G401.6 (cell line): Measurements from ENCODE around the gene UNC45A.
"Not testable (repeated sequence)": the region's sequence is repeated elsewhere in the genome, so short reads cannot be mapped to it uniquely, and the experiment has no call there.

Experiments
- FAIRE-seq: peaks from 2 replicates; lab custom pipeline; 2012; peaks lifted over from hg19 to GRCh38; lab: Jason Lieb, UNC

The UNC45A gene

DNA sequence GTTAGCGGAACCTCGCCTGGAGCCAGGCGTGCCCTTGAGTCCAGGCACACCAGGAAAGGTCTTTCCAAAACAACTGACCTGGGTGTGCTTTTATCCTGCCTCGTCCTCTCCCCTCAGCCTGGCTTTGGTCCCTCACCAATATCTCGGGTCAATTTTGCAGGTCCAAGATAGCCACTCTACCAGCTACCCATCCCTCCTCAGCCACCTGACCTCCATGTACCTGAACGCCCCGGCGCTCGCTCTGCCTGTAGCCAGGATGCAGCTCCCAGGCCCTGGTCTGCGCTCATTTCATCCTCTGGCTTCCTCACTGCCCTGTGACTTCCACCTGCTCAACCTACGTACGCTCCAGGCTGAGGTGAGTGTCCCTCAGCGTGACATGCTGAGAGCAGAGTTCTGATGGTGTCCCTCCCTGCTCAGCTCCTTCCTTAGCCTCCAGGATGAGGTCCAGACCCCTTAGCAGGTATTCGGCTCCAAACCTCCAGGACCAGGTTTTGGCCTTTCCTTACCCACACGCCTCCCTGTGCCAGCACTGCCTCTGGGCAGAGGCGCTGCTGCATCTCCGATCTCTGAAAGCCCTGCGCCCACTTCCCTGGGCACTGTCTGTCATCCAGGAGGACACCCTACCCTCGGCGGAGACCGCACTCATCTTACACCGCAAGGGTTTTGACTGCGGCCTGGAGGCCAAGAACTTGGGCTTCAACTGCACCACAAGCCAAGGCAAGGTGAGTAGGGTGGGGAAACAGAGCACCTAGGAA, 16.9 kb upstream of the UNC45A start:
- no peak for FAIRE-seq

- FAIRE-seq: no peak
Measured at GRCh38 chr15:90918835-90919234, 16.2 kb upstream of the UNC45A start.

DNA sequence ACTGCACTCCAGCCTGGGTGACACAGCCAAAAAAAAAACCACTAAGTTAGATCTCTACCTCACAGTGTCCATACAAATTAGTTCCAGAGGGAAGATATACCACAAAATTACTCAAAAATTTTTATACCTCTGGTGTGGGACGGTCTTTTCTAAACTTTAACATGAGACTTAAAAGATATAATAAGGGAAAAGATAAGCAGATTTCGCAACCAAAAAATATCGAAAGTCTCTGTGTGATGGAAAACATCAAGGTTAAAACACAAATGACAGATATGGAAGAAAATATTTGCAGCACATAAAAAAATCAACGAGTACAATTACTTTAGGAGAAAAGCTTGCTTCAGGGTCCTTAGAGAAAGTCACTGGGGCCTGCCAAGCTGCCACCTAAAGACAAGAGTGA, 13.2 kb upstream of the UNC45A start:
- FAIRE-seq: no peak

DNA sequence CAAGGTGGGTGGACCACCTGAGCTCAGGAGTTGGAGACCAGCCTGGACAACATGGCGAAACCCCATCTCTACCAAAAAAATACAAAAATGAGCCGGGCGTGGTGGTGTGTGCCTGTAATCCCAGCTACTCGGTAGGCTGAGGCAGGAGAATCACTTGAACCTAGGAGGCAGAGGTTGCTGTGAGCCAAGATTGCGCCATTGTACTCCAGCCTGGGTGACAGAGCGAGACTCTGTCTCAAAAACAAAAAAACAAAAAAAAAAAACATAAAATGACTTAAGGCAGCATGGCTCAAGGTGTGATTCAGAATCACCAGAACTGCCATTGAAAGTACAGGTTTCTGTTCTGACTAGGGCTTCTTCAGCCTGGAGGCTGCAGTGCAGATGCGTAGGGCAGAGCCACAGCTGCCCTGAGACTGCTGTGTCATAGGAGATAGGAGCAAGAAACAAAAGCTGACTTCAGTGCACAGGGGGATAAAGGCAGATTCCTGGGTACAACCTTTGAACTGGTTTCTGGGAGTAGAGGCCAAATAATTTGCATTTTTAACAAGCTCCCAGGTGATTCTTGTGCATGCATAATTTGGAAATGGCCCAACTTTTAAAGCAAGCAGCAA, 12.3 kb upstream of the UNC45A start:
- FAIRE-seq: not testable (repeated sequence)

GRCh38 chr15:90924375-90924774, 10.7 kb upstream of the UNC45A start:
- no peak for FAIRE-seq

GRCh38 chr15:90926766-90927165, 8.3 kb upstream of the UNC45A start:
- FAIRE-seq: not testable (repeated sequence)

- FAIRE-seq: not testable (repeated sequence)
Measured at GRCh38 chr15:90928106-90928505, 7.0 kb upstream of the UNC45A start.

DNA sequence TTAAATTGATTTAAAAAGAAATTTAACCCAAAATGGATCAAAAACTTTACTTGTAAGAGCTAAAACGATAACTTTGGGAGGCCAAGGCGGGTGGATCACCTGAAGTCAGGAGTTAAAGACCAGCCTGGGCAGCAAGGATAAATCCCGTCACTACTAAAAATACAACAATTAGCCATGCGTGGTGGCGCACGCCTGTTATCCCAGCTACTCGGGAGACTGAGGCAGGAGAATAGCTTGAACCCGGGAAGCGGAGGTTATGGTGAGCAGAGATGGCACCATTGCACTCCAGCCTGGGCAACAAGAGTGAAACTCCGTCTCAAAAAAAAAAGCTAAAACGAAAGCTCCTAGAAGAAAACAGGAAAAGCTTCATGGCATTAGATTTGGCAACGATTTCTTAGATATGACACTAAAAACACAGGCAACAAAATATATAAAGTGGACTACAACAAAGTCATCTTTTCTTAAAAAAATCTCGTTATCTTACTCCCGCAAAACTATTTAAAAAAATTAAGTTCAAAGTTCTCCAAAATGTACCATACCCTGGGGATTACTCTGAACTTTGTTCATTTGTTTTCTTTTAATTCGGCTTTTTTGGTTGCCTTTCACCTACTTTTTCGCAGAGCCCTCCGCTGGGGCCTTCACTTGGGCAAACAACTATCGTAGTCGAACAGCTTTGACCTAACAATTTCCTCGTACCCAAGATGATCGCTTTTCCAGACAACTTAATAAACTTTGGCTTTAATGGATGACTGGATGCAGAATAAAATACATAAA, 5.7 kb upstream of the UNC45A start:
- no peak for FAIRE-seq

DNA sequence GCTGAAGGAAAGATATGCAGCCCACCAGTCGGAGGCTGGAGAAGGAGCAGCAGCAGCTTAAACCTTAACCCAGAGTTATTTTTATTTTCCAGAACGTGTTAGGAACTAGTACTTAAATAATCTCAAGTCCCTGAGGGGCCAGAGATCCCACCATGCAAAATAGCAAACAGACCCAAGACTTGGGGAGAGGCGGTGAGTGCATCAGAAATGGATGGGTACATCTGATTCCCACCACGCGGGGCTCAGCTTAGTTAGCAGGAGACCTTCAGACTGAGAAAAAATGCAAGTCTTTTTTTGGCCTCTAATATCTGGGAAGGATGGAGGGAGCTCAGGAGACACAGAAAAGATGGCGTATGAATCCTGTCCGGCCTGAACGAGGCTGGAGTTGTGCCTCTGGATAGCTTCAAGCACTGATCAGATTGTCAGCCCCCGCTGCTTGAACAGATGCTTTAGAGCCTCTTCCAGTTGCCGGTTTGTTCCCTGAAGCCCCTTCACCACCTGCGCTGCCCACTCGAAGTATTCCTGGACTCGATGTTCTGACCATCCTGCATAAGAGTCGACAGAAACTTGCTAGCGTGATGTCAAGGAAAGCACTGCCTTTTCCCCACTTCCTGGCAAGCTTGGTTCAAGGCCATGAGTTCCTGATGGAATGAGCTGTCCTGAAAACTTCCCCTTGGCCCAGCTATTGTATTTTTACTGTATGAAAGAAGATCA, 4.1 kb upstream of the UNC45A start:
- no peak for FAIRE-seq

GRCh38 chr15:90931575-90931827, 3.6 kb upstream of the UNC45A start:
- FAIRE-seq: no peak

DNA sequence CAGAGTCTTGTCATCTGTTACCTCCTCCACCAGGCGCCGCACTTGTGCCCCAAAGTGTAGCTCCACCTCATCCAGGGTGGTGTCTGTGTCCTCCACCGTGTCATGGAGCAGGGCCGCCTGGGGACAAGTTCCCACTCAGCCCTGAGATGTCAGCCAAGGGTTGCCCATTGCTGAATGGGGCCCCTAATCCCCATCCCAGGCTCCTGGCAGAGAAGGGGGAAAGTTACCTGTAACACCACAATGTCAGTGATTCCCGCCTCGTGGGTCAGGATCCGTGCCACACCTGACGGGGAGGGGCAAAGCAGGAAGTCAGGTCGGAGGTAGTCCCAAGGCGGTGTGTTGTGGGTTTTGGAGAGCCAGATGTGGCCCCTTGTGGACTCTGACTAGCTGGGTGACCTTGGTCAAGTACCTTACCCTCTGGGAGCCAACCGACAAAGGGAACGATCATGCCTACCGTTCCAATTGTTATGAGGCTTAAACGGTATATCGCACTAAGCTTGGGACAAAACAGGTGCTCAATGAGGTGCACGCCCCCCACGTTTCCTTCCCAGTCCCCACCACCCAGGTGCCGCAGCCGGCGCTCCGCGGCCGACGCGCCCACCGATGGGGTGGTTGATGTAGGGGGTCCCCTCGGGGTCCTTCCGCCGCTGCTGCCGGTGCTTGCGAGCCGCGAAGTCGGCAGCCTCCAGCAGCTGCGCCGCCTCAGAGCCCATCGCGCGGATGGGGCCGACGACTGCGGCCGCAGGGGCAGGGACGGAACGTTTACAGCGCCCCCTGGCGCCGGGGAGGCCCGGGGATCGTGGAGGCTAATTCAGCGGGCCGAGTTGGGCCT, 3.0 kb upstream of the UNC45A start, which contains the start of gene HDDC3:
Gene HDDC3 (minus strand): TSS at position 722 of the 832 bp plus-strand sequence. CDS start 9 bp downstream, at position 713.
- FAIRE-seq: no peak

DNA sequence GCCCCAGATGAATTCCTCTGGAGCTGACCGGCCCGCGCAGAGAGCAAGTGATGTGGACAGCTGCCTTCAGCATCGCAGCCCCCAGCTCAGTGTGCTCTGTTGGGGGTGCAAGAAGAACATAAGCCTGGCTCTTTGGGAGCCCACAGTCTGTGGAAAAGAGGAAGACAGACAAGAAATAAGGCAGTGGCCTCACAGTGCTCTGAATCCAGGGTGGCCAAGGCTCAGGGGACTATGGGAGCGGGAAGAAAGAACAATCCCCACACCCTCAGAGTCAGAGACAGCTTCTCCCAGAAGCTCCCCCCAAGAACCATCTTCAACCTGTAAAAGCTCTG, 2.5 kb upstream of the UNC45A start:
- FAIRE-seq: no peak

DNA sequence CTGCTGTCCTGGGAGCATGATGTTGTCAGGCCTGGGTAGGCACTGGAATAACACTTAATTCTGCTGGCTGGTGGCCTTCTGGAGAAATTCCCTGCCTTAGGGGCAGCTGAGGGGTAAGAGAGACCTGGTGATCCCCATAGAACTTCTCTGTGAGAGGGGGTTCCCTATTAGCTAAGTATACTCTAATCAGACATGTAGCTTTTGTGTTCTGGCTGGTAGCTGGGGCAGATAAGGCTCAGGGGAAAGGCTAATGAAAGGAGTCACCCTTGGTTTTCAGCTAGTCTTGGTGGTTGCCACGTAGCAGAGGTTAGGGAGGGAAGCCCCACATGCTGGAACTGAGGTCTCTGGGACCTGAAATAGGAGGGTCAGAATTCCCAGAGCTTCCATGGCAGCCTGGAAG, 1.8 kb upstream of the UNC45A start:
- FAIRE-seq: no peak

DNA sequence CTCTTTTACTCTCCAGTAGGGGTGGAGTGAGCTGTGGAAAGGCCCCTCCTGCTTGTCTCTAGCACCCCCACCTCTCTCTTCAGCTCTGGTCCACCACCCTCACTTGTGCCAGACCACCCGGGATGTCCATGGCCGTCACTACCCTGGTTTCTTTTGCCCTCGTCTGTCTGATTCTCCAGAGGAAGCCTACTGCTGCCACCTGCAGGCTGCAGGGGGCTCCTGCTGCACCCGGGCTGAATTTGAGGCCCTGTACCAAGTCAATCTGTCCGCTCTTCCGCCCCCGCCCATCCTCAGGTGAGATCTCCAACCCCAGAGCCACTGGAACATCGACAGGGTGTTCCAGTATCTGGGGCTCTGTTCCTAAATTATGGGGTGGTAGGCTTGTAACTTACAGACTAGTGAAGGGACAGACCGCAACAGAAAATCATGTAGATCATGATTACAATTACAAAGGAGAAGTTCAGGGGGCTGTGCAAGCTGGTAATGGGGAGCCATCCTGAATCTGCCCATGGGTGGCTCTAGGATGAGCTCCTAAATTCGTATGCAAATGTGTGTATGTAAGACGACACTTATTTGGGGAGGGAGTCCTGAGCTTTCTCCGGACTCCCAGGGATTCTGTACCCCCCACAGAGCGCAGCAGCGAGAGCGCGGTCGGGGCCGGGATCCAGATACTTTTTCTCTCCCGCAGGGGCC, 683 bp upstream of the UNC45A start:
- FAIRE-seq: no peak

DNA sequence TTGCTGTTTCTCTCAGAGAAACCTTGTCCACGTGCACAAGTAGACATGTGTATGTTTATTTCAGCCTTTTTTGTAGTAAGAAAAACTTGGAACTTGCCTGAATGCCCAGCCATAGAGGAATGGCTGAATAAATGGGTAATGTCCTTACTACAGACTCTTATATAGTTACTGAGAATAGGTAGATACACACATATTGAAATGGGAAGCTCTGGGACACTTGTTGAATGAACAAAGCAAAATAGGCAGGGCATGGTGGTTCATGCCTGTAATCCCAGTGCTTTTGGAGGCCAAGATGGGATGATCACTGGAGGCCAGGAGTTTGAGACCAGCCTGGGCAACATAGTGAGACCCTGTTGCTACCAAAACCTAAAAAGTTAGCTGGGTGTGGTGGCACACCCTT, 1.7 kb downstream of the UNC45A start:
- FAIRE-seq: no peak

DNA sequence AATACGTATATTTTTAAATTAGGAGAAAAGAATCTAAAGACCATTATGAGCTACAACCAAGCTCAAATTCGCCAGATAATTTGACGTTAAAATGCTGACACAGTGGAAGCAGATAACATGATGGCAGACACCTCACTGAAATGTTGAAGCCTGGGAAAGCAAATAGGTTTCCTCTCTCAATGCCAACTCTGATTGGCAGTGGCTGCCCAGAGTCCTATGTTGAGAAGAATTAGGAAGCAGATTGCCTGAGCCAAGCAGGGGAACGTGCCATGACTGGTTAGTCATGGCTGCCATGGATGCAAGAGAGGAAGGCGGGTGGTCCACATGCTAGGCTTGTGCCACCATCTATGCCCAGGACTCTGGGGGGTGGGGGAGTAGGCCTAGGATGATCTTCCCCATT, 3.2 kb downstream of the UNC45A start:
- no peak for FAIRE-seq

GRCh38 chr15:90939756-90940155, 4.7 kb downstream of the UNC45A start:
- FAIRE-seq: no peak

GRCh38 chr15:90941038-90941437, 6.0 kb downstream of the UNC45A start:
- no peak for FAIRE-seq

- FAIRE-seq: no peak
Measured at GRCh38 chr15:90942354-90943120, 7.5 kb downstream of the UNC45A start.

GRCh38 chr15:90945091-90945490, 10.0 kb downstream of the UNC45A start:
- no peak for FAIRE-seq

GRCh38 chr15:90946538-90946937, 11.5 kb downstream of the UNC45A start:
- FAIRE-seq: no peak
